Right lung (tissue), 5 donors: ENCODE results near the gene YTHDF1. TPM values are rescaled to one million over a fixed set of nuclear protein-coding genes. Genes with fewer than 3 reads are reported as not detected.
"Not testable (repeated sequence)": the region's sequence is repeated elsewhere in the genome, so short reads cannot be mapped to it uniquely, and the experiment has no call there.

Experiments
- DNase-seq, 2 donors: peaks; one replicate each; pipeline ENCODE4 v3.0.0-alpha.2; 2013
- polyA plus RNA-seq, 5 donors: library from polyadenylated mRNA; unstranded; fragments of 120-200 nt; gene quantifications; one replicate each; pipeline versions ENCODE4 v1.2.1 to v1.2.3, GENCODE V29; 2013; ENCODE audit warnings: inconsistent platforms in 1 of 5, low replicate concordance in 1 of 5; ENCODE audit not compliant: insufficient read length in 5 of 5, insufficient read depth in 1 of 5

YTHDF1 gene
- polyA plus RNA-seq, 5 donors = 30.3 to 41.9 (median 38.7) TPM

DNA sequence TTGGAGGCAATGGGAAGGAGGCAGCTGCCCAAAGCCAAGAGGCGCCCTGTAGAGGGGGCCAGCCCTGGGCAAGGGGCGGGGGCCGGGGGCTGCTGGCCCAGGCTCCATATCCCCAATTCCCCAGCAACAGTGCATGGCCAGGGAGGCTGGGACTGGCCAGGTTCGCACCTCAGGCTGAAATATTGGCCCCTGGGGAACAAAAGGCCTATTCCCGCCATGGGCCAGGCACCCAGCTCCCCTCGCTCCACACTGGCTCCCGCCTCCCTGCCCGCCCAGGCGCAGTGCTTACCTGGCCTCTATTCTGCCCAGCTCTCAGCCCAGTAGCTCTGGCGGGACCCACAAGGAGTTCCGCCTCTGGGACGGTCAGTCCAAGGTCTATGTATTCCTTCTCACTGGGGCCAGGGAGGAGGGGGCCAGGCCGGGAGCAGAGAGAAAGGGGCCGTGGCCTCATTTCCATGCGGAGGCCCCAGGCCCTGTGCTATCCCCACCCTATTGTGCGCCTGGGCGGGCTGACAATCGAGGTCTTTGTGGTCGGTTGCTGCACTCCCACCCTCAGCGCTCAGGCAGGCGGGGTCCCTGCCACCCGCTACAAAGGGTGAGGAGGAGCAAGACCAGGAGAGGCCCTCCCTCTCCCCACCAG, 42.3 kb downstream of the YTHDF1 start:
- no peak for DNase-seq

DNA sequence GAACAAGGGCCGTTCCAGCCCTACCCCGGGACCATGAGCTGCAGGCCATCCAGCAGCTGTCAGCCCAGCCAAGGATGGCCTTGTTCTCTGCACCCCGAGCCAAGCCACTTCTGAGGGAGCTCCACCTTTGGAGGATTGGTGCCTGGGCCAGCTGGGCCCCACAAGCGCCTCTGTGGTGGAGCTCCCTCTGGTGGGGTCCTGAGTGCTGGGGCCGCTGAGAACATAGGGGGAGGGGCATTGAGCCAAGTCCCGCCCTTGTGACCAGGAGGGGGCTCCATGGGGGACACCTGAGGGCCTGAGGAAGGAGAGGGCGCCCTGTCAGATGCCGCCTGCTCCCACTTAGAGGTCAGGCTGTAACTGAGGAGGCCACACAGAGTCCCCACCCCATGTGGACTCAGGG, 43.2 kb downstream of the YTHDF1 start:
- no peak for DNase-seq

DNA sequence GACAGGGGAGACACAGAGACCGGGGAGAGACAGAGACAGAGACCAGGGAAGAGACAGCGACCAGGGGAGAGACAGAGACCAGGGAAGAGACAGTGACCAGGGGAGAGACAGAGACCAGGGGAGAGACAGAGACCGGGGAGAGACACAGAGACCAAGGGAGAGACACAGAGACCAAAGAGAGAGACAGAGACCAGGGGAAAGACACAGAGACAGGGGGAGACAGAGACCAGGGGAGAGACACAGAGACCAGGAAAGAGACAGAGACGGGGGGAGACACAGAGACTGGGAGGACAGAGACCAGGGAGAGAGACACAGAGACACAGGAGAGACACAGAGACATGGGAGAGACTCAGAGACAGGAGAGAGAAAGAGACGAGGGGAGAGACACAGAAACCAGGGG, 43.9 kb downstream of the YTHDF1 start:
- no peak for DNase-seq

DNA sequence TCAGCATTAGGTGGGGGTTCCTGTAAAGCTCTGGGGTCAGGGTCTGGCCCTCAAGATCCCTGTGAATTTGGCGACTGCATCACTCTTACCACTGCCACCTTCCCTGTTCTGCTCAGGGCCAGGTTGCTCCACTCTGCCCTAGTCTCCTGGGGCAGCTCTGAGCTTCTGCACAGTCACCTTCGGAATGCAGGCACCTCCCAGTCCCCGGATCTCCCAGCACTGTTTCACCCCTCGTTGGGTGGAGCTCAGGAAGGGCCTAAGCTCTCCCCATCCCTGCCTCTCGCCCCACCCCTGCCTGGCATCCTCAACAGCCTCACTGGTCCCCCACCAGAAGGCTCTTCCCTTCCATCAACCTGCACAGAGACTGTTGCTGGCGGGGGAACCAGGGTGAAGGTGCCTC, 46.2 kb downstream of the YTHDF1 start:
- DNase-seq = no peak

DNA sequence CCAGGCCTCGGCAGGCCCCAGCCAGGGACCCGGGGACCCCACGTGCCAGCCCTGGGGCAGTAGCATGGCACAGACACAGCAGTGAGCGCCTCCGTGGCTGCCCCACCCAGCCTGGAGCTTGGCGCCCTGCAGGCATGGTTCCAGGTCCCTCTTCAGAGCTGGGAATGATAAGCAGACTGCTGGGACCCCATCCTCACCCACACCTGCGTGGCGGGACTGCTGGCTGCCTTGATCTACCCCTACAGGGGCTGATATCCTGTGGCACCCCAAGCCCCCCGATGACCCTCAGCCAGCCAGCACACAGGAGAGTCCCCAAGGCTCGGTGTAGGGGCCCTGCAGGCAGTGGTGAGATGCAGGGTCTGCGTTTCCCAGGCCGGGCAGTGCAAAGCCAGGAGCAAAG, 47.1 kb downstream of the YTHDF1 start:
- no peak for DNase-seq

DNA sequence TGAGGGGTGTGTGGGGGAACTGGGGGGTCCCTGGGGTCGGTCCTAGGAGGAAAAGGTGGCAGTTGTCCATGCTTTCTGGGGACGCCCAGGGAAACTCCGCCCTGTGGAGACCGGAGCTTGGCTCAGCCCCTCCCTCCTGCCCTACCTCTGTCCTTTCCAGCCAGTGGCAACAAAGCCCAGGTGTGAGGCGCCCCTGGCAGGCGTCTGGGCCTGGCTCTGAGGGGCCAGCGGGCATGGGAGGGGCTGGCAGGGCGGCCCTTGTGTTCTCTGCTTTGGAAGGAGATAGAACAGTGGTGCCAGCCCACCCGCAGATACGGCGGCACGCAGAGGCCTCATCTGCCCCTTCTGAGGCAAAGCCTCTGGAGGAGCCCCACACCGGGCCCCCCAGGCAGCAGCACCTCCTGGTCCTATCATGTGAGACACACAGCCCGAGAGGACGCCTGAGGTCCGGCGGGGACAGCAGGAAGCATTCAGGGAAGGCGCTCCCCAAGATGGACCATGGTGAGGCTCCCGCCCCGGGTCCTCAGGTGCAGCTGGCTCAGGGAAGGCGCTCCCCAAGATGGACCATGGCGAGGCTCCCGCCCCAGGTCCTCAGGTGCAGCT, 47.9 kb downstream of the YTHDF1 start:
- no peak for DNase-seq

DNA sequence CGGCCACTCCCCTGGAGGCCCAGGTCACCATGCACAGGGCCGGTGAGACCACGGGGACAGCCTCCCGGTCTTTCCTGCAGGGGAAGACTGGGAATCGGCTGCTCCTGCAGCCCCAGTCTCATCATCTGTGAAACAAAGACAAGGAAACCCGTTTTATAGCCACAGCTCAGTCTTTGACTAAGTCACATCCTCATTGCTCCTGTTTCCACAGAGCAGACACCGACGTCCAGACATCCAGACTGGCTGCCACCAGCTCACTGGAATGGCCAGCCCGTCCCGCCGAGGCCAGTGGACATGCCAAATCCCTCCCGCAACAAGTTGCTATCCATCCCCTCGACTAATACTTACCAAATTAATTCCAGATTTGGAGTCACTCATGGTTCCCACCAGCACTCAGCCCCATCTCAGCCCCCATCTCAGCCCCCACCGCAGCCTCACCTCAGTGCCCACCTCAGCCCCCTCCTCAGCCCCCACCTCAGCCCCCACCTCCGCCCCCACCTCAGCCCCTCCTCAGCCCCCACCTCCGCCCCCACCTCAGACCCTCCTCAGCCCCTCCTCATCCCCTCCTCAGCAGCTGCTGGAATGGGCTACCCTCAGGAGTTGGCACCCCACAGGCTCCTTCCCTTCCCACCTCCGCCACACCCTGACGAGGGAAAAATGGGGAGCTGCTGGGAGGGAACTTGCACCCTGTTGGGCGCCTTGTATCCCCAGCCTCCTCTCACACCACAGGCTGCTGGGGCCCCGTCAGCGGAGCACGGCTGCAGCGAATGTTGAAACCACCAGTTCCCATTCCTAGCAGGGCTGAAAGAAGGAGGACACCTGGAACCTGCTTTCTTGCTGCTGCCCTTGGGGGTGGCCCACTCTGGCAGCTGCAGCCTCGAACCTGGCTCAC, 48.7 kb downstream of the YTHDF1 start:
- no peak for DNase-seq

DNA sequence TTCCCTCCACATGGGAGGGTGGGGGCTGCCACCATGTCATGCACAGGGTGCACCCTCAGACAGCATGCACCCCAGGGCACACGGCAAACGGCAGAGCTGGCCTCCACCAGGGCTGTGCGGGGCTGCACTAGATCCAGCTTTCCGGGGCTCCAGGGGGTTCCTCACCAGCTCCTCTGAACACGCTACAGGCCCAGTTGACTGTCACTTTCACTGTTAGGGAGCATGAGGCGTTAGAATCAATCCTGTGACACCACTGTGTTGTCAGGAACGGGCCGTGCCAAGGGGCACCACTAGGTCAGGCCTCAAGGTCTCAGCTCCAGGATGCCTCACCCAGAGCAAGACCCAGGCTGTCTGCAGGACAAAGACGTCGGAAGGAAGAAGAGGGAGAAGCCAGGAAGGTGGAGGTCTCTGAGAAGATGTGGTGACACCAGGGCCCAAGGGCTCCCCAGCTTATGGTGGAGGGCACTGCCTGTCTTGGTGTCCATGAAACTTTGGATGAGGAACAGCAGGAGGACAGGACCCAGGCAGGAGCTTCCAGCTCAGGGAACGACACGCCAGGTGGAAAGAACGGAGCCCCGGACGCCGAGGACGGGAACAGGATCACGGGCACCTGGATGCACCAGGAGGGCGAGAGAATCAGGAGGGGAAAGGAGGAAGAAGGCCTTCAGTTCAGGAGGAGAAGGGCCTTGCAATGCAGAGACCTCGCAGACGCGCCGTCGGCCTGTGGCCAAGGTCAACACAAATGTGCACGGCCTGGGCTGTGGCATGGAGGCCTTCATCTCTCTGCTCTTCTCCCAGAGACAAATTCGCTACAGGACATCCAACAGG, 49.5 kb downstream of the YTHDF1 start:
- DNase-seq = no peak

DNA sequence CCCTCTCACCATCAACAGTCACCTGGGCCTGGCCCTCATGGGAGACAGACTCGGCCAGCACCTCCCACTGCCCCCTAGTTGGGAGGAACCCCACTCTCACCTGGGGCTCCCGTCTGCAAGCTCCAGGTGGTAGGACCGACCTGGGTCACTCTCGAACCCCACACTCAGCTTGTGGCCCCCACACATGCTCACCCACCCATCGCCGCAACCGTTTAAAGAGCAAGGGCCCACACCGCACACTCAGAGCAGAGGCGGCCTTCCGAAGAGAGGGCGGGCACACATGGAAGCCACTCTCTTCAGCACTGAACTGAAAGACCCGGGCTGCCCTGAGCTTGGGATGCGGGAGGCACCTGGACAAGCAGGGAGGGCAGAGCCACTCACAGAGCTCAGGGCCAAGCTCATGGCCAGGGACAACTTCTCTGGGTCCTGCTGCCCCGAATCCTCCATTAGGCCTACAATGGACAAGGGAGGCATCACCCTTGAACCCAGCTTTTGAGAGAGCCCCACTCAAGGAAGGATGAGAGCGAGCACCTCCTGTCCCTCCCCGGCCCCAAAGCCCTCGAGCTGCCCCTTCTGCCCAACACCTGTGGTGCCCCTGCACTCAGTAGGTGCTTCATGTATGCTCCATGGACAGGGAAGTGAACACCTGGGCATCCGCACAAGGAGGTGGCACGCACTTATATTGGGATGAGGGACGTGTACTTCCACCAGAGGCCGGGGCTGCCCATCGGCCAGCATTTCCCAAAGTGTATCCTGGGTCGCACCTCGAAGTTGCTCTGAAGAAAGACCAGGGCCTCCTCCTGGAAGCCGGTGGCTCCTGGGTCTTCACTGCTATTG, 50.4 kb downstream of the YTHDF1 start:
- DNase-seq = no peak

DNA sequence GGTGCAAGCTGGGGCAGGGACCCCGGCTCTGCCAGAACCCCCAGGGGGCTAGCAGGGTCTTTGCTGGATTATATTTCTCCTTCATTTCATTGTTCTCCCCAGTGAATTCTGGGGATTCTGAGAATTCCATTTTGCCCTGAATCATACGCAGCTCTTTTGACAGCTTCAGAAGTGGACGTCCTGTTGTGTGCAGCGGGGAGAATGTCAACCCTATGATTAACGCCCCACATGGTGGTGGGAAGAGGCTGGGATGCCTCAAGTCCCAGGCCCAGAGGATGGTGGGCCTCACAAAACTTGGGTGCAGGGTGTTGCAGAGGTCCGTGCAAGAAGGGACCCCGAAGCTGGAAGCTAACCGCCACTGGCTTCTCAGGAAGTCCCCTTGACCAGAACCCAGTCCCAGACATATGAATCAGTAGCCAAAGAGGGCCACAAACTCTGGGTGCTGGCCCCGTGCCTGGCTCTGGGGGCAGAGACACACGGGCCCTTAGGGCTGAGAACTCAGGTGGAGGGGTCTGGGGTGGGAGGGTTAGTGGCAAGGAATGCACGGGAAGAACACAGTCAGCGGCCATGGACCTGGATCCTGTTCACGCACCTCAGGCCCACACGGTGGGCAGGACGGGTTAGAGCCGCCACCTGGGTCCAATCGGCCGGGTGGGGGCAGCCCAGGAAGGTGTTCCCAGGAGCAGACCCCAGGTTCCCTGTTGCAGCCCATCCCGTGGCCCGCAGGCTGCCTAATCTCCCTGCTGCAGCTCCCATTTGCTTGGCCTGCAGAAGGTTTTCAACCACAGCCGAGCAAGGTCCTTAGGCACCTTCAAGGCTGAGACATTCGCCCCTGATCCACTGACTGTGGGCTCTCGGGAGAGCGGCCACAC, 51.2 kb downstream of the YTHDF1 start:
- DNase-seq = no peak

DNA sequence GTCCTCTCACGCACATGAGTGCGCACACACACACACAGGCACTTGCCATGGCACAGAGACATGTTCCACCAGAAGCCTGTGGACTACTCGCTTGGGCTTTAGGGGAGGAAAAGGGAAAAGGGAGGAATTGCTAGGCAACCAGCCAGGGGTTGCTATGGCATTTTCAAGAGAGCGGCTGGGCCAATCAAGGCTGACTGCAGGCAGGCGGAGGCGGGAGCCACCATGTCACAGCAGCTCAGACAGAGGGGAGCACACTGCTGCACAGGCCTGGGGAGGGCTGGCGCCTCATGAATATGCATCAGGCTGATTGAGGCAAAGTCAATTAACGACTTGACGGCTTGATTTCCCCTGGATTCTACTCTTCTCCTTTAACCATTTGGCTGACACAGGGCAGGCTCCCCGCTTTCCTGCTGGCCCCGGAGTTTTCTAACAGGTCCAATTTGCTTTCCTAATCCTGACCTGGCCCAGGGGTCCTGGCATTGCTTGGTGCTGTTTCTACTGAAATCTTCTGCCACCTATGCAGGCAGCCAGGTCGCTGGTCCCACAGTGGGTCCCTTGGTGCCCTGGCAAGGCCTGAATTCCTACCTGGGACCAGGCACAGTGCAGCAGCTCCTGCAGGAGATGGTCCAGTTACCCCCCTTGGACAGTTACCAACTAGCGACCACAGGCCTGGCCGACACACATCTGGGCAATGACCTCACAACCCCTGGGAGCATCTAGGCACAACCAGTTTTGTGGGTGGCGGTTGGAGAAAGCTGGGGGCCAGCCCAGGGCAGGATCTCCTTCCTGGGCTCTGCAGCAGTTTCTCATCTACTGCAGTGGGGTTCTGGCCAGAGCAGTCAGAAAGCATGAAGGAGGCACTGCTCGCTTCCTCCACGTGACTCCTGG, 52.1 kb downstream of the YTHDF1 start:
- no peak for DNase-seq

DNA sequence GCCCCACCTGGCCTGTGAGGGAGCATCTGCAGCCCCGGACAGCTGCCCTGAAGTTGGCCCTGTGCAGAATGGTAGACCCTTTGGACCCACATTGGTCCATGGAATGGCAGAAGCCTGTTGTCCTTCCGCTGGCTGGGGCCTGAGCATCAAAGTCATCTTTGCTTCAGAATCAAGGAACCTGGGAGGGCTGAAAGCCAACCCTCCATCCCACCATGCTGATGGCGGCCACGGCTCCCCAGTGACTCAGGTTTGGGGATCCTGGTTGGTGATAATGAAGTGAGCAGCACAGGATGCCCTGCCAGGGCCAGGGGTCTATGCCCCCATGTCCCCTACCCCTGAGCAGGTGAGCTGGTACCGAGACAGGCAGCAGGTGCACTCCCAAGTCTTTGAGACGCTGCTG, 52.8 kb downstream of the YTHDF1 start:
- DNase-seq = no peak

DNA sequence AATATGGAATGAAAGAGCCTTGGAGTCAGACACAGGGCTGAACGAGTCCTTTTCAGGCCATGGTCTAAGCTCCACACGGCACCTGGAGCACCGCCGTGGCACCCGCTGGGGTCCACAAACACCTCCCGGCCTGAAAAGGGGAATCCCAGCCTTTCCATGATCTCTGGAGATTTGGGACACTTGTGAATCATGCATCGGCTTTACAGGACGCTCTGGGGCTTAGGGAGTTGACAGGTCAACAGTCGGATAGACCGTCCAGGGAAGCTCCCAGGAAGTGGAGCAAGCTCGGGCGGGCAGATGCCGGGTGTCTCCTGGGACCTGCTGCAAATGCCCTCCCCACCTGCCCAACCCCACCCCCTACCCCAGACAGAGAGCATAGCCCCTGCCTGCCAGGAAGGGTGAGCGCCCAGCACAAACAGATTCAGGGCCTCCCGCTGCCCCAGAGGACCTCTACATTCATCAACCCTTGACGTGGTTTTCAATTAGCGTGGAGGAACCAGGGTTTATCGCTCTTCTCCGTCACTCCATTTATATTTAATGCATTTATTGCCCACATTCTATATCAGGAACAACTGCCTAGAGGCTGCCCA, 53.6 kb downstream of the YTHDF1 start:
- no peak for DNase-seq

DNA sequence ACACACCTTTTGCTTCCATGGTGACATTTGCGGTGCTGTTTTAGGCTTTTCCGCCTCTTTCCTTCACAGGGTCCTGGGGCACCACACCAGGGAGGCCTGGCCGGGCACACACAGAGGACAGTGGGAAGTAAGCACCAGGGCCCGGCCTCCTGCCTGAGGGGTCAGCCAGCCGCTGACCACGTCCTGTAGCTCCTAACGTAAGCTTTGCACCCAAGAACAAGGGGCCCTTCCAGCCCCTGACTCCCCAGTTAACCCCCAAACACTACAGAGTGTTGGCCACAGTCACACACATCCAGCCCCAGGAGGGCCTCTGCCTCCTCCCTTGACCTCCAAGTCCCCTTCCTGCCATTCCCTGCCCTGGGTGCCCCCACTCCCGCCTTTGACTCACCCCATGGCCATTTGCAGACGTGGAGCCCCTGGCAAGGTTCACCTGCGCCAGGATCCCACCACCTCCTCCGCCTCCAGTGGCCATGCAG, 54.7 kb downstream of the YTHDF1 start:
- no peak for DNase-seq

DNA sequence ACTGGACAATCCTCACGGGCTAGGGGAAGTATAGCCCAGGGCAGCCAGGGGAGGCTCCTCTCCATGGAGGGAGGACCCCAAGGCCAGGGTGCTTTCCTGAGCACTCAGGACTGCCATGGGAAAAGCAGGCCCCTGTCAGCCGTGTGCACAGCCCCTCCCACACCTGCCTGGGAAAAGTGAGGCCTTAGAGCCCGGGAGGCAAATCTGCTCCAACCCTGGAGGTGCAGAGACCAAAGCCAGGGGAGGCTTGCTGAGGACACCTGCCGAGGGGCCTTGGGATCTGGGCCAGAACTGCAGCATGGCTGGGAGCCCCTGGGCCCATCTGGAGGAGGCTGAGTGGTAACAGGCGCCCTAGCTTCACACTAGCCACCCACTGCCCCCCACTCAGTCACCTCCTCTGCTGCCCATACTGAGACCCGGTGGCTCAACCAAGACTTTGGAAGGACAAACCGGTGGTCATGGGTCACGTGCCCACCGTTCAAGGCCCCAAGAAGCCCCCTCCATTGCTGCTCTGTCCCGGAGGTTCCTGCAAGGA, 55.2 kb downstream of the YTHDF1 start:
- DNase-seq = no peak

DNA sequence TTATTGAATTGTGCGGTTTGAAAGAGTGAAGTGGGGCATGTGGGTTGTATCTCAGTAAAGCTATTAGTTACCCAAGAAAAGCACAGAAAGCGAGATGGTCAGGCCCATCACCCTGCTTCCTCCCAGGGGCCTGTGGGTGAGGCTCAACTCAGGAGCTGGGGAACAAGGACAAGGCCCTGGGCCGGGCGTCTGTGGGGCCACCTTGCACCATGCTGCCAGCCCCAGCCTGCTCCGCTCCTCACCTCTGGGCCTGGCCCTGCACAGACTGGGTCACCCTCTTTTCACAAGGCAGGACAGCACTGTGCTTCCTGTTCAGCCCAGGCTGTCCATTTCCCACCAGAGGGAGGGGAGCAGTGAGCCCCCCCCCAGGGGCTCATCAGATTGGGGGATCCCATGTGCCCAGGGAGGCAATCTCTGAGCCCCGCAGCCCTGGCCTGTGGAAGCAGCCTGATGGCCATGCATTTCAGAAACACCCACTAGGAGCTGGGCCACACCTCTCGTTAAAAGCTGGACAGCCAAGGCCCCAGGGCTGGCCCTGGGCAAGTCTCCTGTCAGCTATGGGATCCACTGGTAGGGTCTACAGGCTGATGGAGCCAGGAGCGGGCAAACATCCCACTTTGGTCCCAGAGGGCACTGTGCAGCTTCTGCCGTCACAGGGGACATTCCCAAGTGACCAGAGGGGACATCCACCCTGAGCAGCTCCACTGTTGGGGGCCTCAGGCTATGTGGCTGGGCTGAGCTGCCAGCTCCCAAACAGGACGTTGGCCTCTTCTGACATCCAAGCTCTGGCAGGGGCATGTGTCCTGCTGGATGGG, 55.9 kb downstream of the YTHDF1 start:
- no peak for DNase-seq

DNA sequence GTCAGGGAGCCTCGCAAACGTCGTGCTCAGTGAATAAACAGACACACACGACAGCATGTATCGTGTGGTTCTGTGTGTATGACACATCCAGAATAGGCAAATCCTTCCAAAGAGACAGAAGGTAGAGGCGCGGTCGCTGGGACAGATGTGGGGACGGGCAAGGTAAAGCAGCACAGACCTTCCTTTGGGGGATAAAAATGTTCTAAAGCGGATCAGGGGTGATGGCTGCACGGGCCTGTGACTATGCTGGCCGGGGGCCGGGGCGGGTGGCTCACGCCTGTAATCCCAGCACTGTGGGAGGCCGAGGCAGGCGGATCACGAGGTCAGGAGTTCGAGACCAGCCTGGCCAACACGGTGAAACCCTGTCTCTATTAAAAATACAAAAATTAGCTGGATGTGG, 56.7 kb downstream of the YTHDF1 start:
- not testable (repeated sequence) for DNase-seq
